Measurements from ENCODE around the gene PATE2. TPM values are rescaled to one million over a fixed set of nuclear protein-coding genes. Genes with fewer than 3 reads are reported as not detected.

The PATE2 gene
- 0.23 TPM for total RNA-seq

DNA sequence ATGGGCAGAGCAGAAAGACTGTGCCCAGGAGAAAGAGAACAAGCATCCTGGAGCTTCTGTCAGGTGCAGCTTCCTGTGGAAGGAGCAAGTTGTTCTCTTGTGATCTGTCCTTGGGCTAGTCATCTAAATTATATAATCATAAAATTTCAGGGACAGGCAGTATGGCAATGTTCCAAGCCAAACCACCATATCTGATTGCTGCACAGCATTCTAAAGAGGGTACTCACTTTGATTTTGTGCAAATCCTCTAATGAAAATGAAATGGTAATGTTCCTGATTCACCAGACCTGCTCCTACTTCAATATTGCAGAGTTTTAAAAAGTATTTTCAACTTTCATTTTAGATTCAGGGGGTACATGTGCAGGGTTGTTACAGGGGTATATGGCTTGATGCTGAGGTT lies at the start of gene PATE2:
Gene PATE2 (minus strand): TSS at position 101 of the 400 bp plus-strand sequence. CDS start 55 bp downstream, at position 46.
- no peak for DNase-seq (ENCODE audit: low spot score)

DNA sequence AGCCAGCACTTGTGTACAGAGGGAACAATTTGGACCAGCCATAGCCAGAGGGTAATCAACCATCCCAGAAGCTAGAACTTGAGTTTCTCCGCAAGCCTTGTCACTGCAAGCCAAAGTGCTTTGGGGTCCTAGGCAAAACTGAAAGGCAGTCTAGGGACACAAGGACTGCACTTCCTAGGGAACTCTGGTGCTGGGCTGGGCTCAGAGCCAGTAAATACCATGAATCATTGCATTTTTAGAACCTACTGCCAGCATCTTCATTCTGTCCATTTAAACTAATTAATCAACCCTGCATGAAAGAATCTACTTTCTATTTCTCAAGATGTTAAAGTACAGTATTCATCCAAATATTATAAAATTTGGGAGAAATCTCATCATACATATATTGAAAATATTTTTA lies 29.3 kb upstream of the PATE2 start:
- DNase-seq (ENCODE audit: low spot score): no peak

DNA sequence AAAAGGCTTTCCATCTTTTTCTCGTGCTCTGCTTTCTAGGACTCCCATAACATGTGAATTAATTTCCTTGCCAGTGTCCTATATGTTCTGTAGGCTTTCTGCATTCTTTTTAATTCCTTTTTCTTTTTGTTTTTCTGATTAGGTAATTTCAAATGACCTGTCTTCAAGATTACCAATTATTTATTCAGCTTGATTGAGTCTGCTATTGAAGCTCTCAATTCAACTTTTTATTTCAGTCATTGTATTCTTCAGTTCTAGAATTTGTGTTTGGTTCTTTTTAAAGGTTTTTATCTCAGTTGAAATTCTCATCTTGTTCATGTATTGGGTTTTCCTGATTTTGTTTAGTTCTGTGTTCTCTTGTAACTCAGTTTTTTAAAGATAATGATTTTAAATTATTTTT lies 23.8 kb upstream of the PATE2 start:
- DNase-seq (ENCODE audit: low spot score): no peak

DNA sequence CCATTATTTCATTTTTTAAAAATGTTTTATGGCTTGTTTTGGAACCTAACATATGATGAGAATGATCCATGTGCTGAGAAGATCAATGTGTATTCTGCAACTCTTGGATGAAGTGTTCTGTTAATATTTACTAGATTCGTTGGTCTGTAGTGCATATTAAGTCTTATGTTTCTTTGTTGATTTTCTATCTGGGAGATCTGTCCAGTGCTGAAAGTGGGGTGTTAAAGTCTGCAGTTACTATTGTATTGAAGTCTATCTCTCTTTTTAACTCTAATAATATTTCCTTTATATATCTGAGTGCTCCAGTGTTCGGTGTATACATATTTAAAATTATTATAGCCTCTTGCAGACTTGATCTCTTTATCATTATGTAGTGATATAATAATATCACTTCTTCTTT lies 21.2 kb upstream of the PATE2 start:
- DNase-seq (ENCODE audit: low spot score): no peak

GRCh38 chr11:125797641-125798040 lies 19.0 kb upstream of the PATE2 start:
- no peak for DNase-seq (ENCODE audit: low spot score)

DNA sequence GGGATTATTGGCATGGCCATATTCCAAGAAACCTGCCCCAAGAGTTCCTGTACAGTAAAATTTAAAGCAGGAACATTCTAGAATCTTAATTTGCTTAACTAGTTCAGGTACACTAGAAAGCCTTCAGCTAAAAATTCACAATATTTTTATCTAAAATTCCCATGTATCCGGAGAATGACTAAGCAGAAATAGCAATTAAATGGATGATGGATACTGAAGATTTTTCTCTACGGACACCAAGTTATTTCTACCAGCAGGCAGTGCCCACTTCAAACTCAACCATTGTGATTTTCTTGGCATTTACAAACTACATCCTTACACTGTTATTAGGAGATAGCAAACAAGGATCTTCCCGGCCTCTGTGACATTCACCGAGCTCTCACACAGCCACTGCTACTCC lies 12.2 kb upstream of the PATE2 start:
- DNase-seq (ENCODE audit: low spot score): no peak

DNA sequence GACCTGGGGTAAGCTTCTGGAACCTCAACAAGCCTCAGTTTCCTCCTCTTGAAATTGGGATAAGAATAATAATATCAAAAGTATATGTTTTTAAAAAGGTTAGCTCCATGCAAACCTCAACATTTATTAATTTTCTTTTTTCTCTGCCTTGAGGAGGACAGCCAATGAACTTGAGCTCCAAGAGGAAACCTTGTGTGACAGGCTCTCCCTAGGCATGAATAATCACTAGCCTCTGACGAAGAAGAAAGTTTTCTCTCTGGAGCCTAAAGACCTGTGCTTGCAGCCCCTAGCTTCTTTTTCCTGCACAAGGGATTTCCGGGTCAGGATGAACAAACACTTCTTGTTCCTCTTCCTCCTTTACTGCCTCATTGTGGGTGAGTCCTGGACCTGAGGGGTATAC lies 9.2 kb upstream of the PATE2 start, which contains the start of gene PATE3:
Gene PATE3 (plus strand): TSS at position 301 of the 400 bp plus-strand sequence. CDS start 25 bp downstream, at position 326.
- no peak for DNase-seq (ENCODE audit: low spot score)

GRCh38 chr11:125784678-125785077 lies 6.0 kb upstream of the PATE2 start:
- no peak for DNase-seq (ENCODE audit: low spot score)

- no peak for DNase-seq (ENCODE audit: low spot score)
These were observed 1.3 kb downstream of the PATE2 start for GRCh38 chr11:125777309-125777708.

- DNase-seq (ENCODE audit: low spot score): no peak
These were observed 5.1 kb downstream of the PATE2 start for GRCh38 chr11:125773516-125773915.

DNA sequence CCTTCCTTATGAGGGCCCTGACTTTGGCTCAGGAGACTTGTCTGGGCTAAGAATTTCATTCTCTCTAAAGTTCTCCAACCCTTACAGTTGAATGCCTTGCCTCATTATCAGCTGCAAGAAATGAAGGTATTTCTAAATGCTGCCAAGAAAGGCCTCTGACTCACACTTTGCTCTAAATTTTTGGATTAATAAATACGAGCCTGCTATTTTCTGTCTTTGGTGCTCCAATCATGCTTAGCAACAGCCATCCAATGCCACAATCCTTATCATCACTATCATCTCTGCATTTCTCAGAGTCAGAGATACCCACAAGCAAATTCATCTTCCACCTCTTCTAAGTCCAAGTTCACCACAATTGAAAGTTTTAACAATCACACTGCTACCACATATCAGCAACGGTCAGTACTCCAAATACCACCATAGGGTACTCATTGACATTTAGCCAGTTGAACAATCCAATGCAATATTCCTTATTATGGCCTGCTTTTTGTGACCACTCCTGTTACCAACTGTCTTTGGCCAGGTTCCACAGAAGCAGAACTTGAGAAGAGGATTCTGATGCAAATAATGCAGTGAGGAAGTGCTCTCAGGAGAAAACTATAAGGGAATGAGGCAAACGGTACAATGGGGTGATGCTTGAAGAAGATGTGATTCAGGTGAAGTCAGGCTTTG lies 5.7 kb downstream of the PATE2 start:
- no peak for DNase-seq (ENCODE audit: low spot score)

- DNase-seq (ENCODE audit: low spot score): no peak
These were observed 8.0 kb downstream of the PATE2 start for GRCh38 chr11:125770583-125770982.

DNA sequence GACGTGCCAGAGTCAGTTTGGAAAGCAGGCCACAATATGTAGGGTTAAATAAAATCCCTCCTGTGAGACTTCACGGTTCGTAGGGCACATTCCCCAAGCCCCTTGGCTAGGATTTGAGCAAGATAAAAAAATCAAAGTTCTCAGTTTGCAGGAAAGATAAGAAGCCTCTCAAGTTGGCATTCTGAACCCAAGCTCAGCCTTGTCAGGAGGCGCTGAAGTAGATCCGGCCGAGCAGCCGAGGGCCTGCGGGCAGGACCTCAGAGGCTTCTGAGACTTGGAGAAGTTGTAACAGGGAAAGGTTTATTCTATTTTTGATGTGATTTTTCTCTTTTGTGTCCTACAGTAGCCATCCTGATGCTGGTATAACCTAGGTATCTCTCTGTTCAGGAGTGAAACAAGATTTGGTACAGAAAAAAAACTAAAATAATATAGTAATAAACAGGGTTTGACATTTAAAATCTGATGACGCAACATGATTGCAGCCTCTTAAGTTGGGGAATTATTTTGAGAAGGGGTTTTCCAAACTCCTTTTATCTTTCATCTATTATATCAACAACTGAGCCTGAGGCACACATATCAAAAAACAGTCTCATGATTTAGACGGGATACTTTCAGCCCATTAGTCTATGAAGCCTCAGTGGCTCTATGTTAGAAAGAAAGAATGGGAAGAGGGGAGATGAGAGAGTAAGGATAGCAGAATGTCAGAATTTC lies 10.1 kb downstream of the PATE2 start:
- no peak for DNase-seq (ENCODE audit: low spot score)

- no peak for DNase-seq (ENCODE audit: low spot score)
These were observed 12.4 kb downstream of the PATE2 start for GRCh38 chr11:125766251-125766650.

DNA sequence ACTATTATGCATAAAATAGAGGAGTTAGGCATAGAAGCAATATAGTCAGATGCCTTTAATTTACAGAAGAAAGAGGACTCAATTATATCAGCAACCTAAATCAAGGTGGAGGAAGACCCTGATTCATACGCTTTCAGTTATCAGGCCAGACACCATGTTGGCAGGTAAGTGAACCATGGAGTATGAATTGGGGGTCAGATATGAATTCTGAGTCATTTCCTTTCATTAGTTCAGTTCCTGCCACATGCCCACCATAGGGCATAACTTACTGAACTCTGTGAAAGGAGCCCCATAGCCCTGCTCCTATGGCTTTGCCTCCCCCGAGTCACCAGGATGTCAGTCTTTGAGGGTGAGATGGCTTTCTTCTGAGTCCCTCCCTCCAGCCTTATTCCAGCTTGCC lies 15.1 kb downstream of the PATE2 start:
- no peak for DNase-seq (ENCODE audit: low spot score)

DNA sequence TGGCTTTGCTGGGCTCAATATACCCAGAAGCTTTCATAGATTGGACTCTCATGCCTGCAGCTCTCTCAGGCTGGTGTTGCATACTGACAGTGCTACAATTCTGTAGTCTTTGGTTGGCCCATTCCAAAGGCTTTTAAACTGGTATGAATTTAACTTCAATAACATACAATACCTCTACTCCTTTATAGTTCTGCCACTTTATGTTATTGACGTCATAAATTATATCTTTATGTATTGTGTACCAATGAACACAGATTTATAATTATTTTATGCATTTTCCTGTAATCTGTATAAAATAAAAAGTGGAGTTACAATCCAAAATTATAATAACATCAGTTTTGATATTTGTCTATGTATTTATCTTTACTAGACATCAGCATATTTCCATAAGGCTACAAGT lies 16.2 kb downstream of the PATE2 start:
- DNase-seq (ENCODE audit: low spot score): no peak

GRCh38 chr11:125756050-125756449 lies 22.6 kb downstream of the PATE2 start:
- DNase-seq (ENCODE audit: low spot score): no peak

GRCh38 chr11:125750629-125751028 lies 28.0 kb downstream of the PATE2 start:
- no peak for DNase-seq (ENCODE audit: low spot score)

GRCh38 chr11:125745979-125746378 lies 32.6 kb downstream of the PATE2 start, which contains the start of gene PATE1:
Gene PATE1 (plus strand): TSS chr11:125746279. CDS start chr11:125746305, 26 bp downstream.
- DNase-seq (ENCODE audit: low spot score): no peak

DNA sequence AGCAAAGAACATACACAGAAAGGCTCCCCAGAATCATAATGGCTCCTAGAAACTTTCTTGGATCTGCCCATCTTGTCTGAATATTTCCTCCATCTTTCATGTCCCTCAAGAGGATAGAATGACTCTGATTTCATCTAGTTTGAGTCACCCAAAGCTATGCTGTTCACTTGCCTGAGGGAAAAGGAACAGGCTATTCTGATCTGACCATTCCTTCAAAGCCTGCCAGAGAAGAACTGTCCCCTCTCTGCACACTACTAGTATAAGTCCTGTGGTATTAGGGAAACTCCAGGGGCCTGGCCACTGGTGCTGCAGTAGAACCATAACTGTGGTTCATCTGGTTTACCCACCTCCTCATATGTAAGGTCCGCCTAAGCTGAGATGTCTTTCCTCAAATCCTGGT lies 34.9 kb downstream of the PATE2 start:
- no peak for DNase-seq (ENCODE audit: low spot score)

DNA sequence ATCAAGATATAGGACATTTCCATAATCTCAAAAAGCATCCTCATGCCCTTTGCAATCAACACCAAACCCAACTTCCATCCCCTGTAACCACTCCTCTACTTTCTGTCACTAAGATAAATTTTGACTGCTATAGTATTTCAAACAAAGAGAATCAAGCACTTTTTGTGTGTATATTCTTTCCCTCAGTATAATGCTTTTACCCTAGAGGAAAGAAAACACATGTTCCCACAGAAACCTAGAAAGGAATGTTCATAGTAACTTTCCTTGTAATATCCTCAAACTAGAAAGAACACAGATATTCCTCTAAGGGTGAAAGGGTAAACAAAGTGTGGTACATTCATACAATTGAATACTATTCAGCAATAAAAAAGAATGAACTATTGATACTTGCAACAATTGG lies 38.0 kb downstream of the PATE2 start:
- no peak for DNase-seq (ENCODE audit: low spot score)

DNA sequence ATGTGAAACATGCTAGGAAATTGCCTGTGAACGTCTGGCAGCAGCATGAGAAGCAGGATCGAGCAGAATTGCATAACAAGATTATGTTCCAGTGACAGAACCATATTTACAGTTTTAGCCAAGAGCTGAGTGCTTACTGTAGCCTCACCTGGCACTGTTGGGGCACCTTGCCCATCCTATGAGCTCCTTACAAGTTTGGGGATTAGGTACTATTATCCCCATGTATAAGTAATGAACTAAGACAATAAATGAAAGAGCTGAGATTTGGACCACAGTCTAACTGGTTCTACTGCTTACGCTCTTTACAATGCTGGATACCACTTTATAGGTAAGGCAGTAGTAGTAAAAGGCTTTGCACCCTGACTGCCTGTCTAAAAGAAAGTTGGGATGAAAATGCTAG lies 49.7 kb downstream of the PATE2 start:
- no peak for DNase-seq (ENCODE audit: low spot score)

Data from ureter (tissue), 1 donor.